Endothelial cell (in vitro differentiated cells): ENCODE data around the gene CYP2J2. TPM values are rescaled to one million over a fixed set of nuclear protein-coding genes. Genes with fewer than 3 reads are reported as not detected.
"Not testable (repeated sequence)": the region's sequence is repeated elsewhere in the genome, so short reads cannot be mapped to it uniquely, and the experiment has no call there.

Experiments used
- DNase-seq: peaks from one replicate; pipeline ENCODE4 v3.0.0; 2021; ENCODE audit warnings: low spot score
- H3K27ac Mint-ChIP-seq: one replicate; pipeline ENCODE4 v1.8.0; 2021; ENCODE audit warnings: mixed read lengths, inconsistent platforms; ENCODE audit not compliant: unreplicated experiment
- H3K27me3 Mint-ChIP-seq: one replicate; pipeline ENCODE4 v1.8.0; 2021; ENCODE audit warnings: mild to moderate bottlenecking, moderate library complexity, mixed read lengths, inconsistent platforms; ENCODE audit not compliant: unreplicated experiment
- H3K36me3 Mint-ChIP-seq: one replicate; pipeline ENCODE4 v1.8.0; 2021; ENCODE audit warnings: mild to moderate bottlenecking, low read depth, mixed read lengths, inconsistent platforms; ENCODE audit not compliant: unreplicated experiment
- H3K4me1 Mint-ChIP-seq: one replicate; pipeline ENCODE4 v1.8.0; 2021; ENCODE audit warnings: mild to moderate bottlenecking, mixed read lengths, inconsistent platforms; ENCODE audit not compliant: unreplicated experiment
- H3K4me3 Mint-ChIP-seq: one replicate; pipeline ENCODE4 v1.8.0; 2021; ENCODE audit warnings: mild to moderate bottlenecking, mixed read lengths, inconsistent platforms; ENCODE audit not compliant: unreplicated experiment
- H3K9me3 Mint-ChIP-seq: one replicate; pipeline ENCODE4 v1.8.0; 2021; ENCODE audit warnings: mixed read lengths, inconsistent platforms; ENCODE audit not compliant: unreplicated experiment
- CTCF ChIP-seq: fragments of 200-600 bp; sonication (generic); IDR thresholded peaks from one replicate; pipeline ENCODE4 v1.5.0; 2021; ENCODE audit warnings: antibody characterized with exemption; ENCODE audit not compliant: unreplicated experiment
- long read RNA-seq: library from polyadenylated mRNA; unstranded; transcript quantifications from one replicate; pipeline ENCODE4 v2.0.0, GENCODE V29; 2020; ENCODE audit not compliant: unreplicated experiment
- total RNA-seq: library from RNA; stranded (reverse); fragmentation: NEBNext Ultra II Directional; extraction: Animal tissue kit (Norgen Biotek cat#: 25700); gene quantifications from one replicate; pipeline ENCODE4 v1.2.1, GENCODE V29; 2021; ENCODE audit not compliant: unreplicated experiment

Gene CYP2J2
- total RNA-seq = 0.64 TPM
- long read RNA-seq, partial matches to known transcripts = 0 of 2 reads
- long read RNA-seq, other reads (novel, unspliced or antisense) = 0 of 2 reads

- peak; percentile 53 for DNase-seq
- Mint-ChIP-seq H3K27me3 (peaks cover 1% of the 10 kb centered on the region), H3K36me3 (no peaks in the 10 kb centered on the region), H3K4me1 (no peaks in the 10 kb centered on the region), H3K9me3 (no peaks in the 10 kb centered on the region), H3K27ac (no peak within 1 kb of the TSS), H3K4me3 (peak within 1 kb of the TSS; percentile 77)
- no peak for TF ChIP-seq CTCF
Measured at GRCh38 chr1:59926381-59927123, at the start of gene CYP2J2. Gene CYP2J2 (minus strand): TSS chr1:59926773. CDS start chr1:59926746, 27 bp downstream.

DNA sequence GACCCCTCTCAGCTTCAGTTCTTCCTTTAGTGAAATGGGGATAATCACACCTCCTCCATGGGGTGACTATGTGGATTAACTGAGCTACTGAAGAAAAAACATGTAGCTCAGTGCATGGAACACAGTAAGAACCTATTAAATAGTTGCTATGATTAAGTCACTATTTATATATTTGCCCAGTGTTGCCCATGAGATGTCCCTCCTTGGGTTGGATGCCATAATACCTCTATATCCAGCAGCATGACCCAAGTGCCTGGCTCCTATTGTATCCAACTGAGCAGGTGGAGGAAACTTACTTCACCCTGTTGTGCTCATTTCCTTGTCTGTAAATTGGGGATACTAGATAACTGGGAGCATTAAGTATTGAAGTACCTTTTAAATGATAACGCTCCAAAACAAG is 47.1 kb upstream of the CYP2J2 start:
- Mint-ChIP-seq H3K27ac (no peak overlapping the region), H3K27me3 (peaks cover 3% of the 10 kb centered on the region), H3K9me3 (no peaks in the 10 kb centered on the region), H3K36me3 (no peaks in the 10 kb centered on the region), H3K4me1 (no peaks in the 10 kb centered on the region), H3K4me3 (no peak overlapping the region)
- DNase-seq = no peak
- TF ChIP-seq CTCF = no peak

DNA sequence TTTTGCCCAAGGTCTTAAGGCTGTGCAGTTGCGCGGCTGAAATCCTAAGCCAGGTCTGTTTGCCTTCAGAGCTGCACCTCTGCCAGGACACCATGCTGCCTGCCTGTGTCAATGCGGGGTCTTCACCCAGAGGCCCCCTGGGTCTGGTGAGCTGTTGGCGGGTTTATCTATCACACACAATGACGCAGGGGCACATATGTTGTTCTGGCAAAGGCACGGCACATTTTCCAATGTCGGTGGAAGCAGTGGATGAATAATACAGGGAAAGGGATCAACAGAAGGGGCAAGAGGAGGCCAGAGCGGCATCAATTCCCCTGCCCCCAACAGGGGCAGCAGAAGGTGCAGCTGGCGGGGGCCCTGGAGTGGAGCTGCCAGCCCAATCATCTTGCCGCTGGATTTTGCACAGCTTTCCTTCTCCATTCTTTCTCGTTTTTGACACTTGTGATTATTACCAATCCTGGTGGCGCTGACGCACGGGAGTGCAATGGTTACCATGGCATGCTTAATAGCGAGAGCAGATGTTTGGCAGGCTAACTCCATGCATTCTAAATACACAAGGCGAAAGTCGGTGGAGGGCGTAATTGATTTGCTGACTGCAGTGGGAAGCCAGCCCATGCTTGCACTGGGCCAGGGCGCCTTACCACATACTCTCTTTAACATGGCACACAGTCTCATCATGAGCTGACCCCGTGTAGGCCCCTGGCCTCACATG is 45.8 kb upstream of the CYP2J2 start:
- no peak for TF ChIP-seq CTCF
- Mint-ChIP-seq H3K27me3 (peaks cover 3% of the 10 kb centered on the region), H3K4me3 (no peak overlapping the region), H3K9me3 (no peaks in the 10 kb centered on the region), H3K36me3 (no peaks in the 10 kb centered on the region), H3K4me1 (peaks cover 9% of the 10 kb centered on the region), H3K27ac (no peak overlapping the region)
- no peak for DNase-seq

- TF ChIP-seq CTCF = peak; percentile 93
- Mint-ChIP-seq H3K27ac (no peak overlapping the region), H3K36me3 (no peaks in the 10 kb centered on the region), H3K9me3 (no peaks in the 10 kb centered on the region), H3K27me3 (peaks cover 3% of the 10 kb centered on the region), H3K4me3 (no peak overlapping the region), H3K4me1 (peaks cover 16% of the 10 kb centered on the region)
- peak; percentile 84 for DNase-seq
Measured at GRCh38 chr1:59971464-59971911, 44.9 kb upstream of the CYP2J2 start.

DNA sequence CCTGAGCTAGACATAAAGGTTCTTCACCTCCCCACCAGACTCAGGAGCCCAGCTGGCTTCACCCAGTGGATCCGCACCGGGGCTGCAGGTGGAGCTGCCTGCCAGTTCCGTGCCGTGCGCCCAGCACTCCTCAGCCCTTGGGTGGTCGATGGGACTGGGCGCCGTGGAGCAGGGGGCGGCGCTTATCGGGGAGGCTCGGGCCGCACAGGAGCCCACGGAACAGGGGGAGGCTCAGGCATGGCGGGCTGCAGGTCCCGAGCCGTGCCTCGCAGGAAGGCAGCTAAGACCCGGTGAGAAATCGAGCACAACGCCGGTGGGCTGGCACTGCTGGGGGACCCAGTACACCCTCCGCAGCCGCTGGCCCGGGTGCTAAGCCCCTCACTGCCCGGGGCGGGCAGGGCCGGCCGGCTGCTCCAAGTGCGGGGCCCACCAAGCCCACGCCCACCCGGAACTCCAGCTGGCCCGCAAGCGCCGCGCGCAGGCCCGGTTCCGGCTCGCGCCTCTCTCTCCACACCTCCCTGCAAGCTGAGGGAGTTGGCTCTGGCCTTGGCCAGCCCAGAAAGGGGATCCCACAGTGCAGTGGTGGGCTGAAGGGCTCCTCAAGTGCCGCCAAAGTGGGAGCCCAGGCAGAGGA is 43.1 kb upstream of the CYP2J2 start:
- not testable (repeated sequence) for H3K27me3 Mint-ChIP-seq

DNA sequence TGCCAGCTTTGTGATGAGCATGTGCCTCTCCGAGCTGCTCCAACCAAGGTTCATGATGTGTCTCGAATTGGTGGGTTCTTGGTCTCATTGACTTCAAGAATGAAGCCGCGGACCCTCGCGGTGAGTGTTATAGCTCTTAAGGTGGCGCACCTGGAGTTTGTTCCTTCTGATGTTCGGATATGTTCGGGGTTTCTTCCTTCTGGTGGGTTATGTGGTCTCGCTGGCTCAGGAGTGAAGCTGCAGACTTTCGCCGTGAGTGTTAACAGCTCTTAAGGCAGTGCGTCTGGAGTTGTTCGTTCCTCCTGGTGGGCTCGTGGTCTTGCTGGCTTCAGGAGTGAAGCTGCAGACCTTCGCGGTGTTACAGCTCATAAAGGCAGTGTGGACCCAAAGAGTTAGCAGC is 42.2 kb upstream of the CYP2J2 start:
- not testable (repeated sequence) for H3K4me3 Mint-ChIP-seq, H3K9me3 Mint-ChIP-seq, H3K27me3 Mint-ChIP-seq

More for the DNA sequence above, 43.1 kb upstream of the CYP2J2 start:
- H3K4me1 Mint-ChIP-seq = peaks cover 22% of the 10 kb centered on the region
- H3K9me3 Mint-ChIP-seq, H3K4me3 Mint-ChIP-seq, H3K27ac Mint-ChIP-seq, H3K36me3 Mint-ChIP-seq, DNase-seq: not testable (repeated sequence)

More for the DNA sequence above, 42.2 kb upstream of the CYP2J2 start:
- H3K4me1 Mint-ChIP-seq = peaks cover 22% of the 10 kb centered on the region
- not testable (repeated sequence) for DNase-seq, H3K36me3 Mint-ChIP-seq, H3K27ac Mint-ChIP-seq
